ENCODE measurements around the gene PRRT3. TPM values are rescaled to one million over a fixed set of nuclear protein-coding genes. Genes with fewer than 3 reads are reported as not detected.

PRRT3 gene
- total and polyA plus RNA-seq, 2 of the 13 experiments (the other 11 are each of a cell fraction or from before 2014, with no cell fraction given), result 0.22 to 0.44 TPM

GRCh38 chr3:9976721-9977709, 24.8 kb upstream of the PRRT3 start (continued):
- TF ChIP-seq ZNF275 (CRISPR knock-in tag; IDR thresholded peaks at IDR 0.05; ENCODE audit: borderline replicate concordance), result no peak
- no peak for TF ChIP-seq NR0B2 (CRISPR knock-in tag; IDR thresholded peaks at IDR 0.05)
- TF ChIP-seq TP53 (CRISPR knock-in tag; conservative IDR thresholded peaks at IDR 0.05), result no peak
- no peak for TF ChIP-seq GTF3A (CRISPR knock-in tag; conservative IDR thresholded peaks at IDR 0.05)
- no peak for TF ChIP-seq ZNF557 (CRISPR knock-in tag; IDR thresholded peaks at IDR 0.05)
- TF ChIP-seq ATF5 (CRISPR knock-in tag; IDR thresholded peaks at IDR 0.05; ENCODE audit: low read depth), result no peak

- Histone ChIP-seq H3K4me2 (ENCODE audit: low read depth, low read length) (no peak overlapping the region), H3K9me3 (ENCODE audit: low read length) (no peaks in the 10 kb centered on the region), H4K20me1 (ENCODE audit: insufficient read depth, low read length) (no peaks in the 10 kb centered on the region), H3K79me2 (ENCODE audit: insufficient read depth, low read length) (no peaks in the 10 kb centered on the region), H3K4me1 (ENCODE audit: insufficient read depth, low read length) (no peaks in the 10 kb centered on the region), H3K27ac (ENCODE audit: extremely low read length, insufficient read depth, low read length) (no peak overlapping the region), H3K27me3 (ENCODE audit: control insufficient read depth in 1 of 2, insufficient read depth in 2 of 2, low read length in 2 of 2) (no peaks in the 10 kb centered on the region), H2AFZ (ENCODE audit: low read length) (no peak overlapping the region), H3K36me3 (replicated peaks in 1 of 2; ENCODE audit: control insufficient read depth in 1 of 2, insufficient read depth in 2 of 2, low read length in 2 of 2) (peaks cover 9 to 50% of the 10 kb centered on the region in 2 experiments), H3K4me3 (replicated peaks in 1 of 3; ENCODE audit: insufficient read depth in 1 of 3, low read depth in 2 of 3, low read length in 3 of 3) (no peak overlapping the region), H3K9ac (ENCODE audit: insufficient read depth, low read depth, low read length) (no peak overlapping the region)
- intact Hi-C loops (cut with micrococcal nuclease; ENCODE audit: unreplicated experiment), result no loop called here
- POLR2A ChIA-PET, result no interaction called here
- ATAC-seq (no peak), DNase-seq (ENCODE audit: low spot score) (no peak), FAIRE-seq (no peak)
- BruUV-seq (replicated peaks), result no TSS peak
- CTCF ChIA-PET (ENCODE audit: low intra/inter-chr PET ratio, low total read pairs), result no interaction called here
- in situ Hi-C loops (cut with HindIII; ENCODE audit: extremely low pct_ligation_motif_present, low pct_unique_long_range_greater_than_20kb), result no loop called here
- WGBS (ENCODE audit: low lambda C conversion rate), result 90% methylated on average over 3 of the region's 3 CpGs
- TF ChIP-seq ZNF280D (CRISPR knock-in tag; IDR thresholded peaks at IDR 0.05) (no peak), ZNF513 (CRISPR knock-in tag; conservative IDR thresholded peaks at IDR 0.05) (no peak), NR2F6 (IDR thresholded peaks at IDR 0.05) (no peak), NR2F6 (CRISPR knock-in tag; IDR thresholded peaks at IDR 0.05) (no peak), ZNF598 (CRISPR knock-in tag; IDR thresholded peaks at IDR 0.05; ENCODE audit: borderline replicate concordance) (no peak)
Observed at GRCh38 chr3:9970020-9970652, 17.9 kb upstream of the PRRT3 start.

Data from HepG2 (cell line).